Left lung (tissue), 10 donors: ENCODE results near the gene FERMT3. TPM values are rescaled to one million over a fixed set of nuclear protein-coding genes. Genes with fewer than 3 reads are reported as not detected.

Experiments used
- ATAC-seq: fragments of 200-7000 bp; cut with Tn5 transposase; one replicate; pipeline ENCODE4 v1.9.1; 2020; ENCODE audit warnings: moderate library complexity
- DNase-seq, 4 donors: peaks; one replicate each; pipeline ENCODE4 v3.0.0-alpha.2; 2013 to 2020
- H3K27ac ChIP-seq, 2 donors: fragments of 200-600 bp; sonication (generic) in 1 of 2; one replicate each; pipeline versions ENCODE4 v1.5.0 to v1.8.0; 2020 to 2021
- H3K27me3 ChIP-seq, 2 donors: fragments of 200-600 bp; sonication (generic) in 1 of 2; one replicate each; pipeline versions ENCODE4 v1.5.0 to v1.8.0; 2020 to 2021
- H3K36me3 ChIP-seq, 2 donors: fragments of 200-600 bp; sonication (generic) in 1 of 2; one replicate each; pipeline versions ENCODE4 v1.5.0 to v1.8.0; 2020 to 2021
- H3K4me1 ChIP-seq, 2 donors: fragments of 200-600 bp; one replicate each; pipeline ENCODE4 v1.8.0; 2021
- H3K4me3 ChIP-seq, 2 donors: fragments of 200-600 bp; sonication (generic) in 1 of 2; one replicate each; pipeline versions ENCODE4 v1.5.0 to v1.8.0; 2020 to 2021; ENCODE audit warnings: mild to moderate bottlenecking in 1 of 2
- H3K9me3 ChIP-seq, 2 donors: fragments of 200-600 bp; sonication (generic) in 1 of 2; one replicate each; pipeline versions ENCODE4 v1.5.0 to v1.8.0; 2020 to 2021
- intact Hi-C, 2 donors: fragments of 100-400 bp; cut with DNase I; formaldehyde crosslinking; loops; one replicate each; pipeline versions ENCODE4 v1.11.2 to v1.14.2; 2022
- polyA plus RNA-seq, 6 donors: library from polyadenylated mRNA; unstranded; fragments of 120-200 nt; gene quantifications; one replicate each; pipeline ENCODE4 v1.2.1, GENCODE V29; 2013; ENCODE audit not compliant: insufficient read length in 6 of 6
- total RNA-seq, 2 donors: library from RNA; stranded (reverse); fragmentation: NEBNext Ultra II Directional; extraction: Animal tissue kit (Norgen Biotek cat#: 25700); gene quantifications; one replicate each; pipeline ENCODE4 v1.2.1, GENCODE V29; 2021
- TF ChIP-seq, protein P1 (sequence below), 2 donors: fragments of 200-600 bp; sonication (generic) in 1 of 2; IDR thresholded peaks; one replicate each; pipeline versions ENCODE4 v1.5.0 to v1.8.0; 2021; ENCODE audit warnings: antibody characterized with exemption in 2 of 2
- donor health status: DM: no; HTN: yes; CAD: no.
- donor health status: DM: no; HTN: no; CAD: no.

FERMT3 gene
- total and polyA plus RNA-seq, 8 donors, result 9.1 to 100 (median 10.8) TPM

DNA sequence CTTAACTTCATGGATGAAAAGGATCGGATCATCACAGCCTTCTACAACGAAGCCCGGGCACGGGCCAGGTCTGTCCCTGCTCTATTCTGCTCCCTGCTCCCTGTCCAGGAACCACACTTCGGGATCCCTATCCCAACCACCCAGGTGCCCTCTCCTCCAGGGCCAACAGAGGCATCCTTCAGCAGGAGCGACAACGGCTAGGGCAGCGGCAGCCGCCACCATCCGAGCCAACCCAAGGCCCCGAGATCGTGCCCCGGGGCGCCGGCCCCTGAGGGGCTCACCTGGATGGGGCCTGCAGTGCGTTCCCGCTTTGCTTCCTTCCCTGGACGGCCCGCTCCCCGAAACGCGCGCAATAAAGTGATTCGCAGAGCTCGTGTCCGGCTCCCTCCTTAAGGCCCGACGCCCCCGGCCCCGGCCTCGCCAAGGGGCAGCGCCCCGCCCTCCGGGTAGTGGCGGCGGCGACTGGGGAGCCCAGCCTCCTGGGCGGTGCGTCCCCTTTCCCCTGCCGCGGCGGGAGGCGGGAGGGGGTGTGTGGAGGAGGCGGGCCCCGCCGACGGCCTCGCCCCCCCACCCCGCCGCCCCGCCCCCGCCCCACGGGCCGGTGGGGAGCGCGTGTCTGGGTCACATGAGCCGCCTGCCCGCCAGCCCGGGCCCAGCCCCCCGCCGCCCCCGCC, 27.5 kb downstream of the FERMT3 start, which contains the start of gene VEGFB:
Gene VEGFB, plus strand, starts transcription at position 672 of the 674 bp plus-strand sequence. CDS start 250 bp downstream, outside the sequence.
- Histone ChIP-seq H3K27ac (peak within 1 kb of the TSS; percentile 64 to 65), H3K4me3 (peak within 1 kb of the TSS; percentile 65 to 76), H3K4me1 (peaks cover 22 to 78% of the 10 kb centered on the region in 2 donors), H3K9me3 (no peaks in the 10 kb centered on the region), H3K36me3 (peaks cover 0 to 14% of the 10 kb centered on the region in 2 donors), H3K27me3 (peaks cover 0 to 4% of the 10 kb centered on the region in 2 donors)
- DNase-seq (peak in 3 of 4 donors; percentile 73 to 93 (median 84)), ATAC-seq (peak; percentile 68)
- TF ChIP-seq, protein P1, sequence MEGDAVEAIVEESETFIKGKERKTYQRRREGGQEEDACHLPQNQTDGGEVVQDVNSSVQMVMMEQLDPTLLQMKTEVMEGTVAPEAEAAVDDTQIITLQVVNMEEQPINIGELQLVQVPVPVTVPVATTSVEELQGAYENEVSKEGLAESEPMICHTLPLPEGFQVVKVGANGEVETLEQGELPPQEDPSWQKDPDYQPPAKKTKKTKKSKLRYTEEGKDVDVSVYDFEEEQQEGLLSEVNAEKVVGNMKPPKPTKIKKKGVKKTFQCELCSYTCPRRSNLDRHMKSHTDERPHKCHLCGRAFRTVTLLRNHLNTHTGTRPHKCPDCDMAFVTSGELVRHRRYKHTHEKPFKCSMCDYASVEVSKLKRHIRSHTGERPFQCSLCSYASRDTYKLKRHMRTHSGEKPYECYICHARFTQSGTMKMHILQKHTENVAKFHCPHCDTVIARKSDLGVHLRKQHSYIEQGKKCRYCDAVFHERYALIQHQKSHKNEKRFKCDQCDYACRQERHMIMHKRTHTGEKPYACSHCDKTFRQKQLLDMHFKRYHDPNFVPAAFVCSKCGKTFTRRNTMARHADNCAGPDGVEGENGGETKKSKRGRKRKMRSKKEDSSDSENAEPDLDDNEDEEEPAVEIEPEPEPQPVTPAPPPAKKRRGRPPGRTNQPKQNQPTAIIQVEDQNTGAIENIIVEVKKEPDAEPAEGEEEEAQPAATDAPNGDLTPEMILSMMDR (IDR thresholded peaks at IDR 0.05), result no peak
- intact Hi-C loops, result no loop called here

DNA sequence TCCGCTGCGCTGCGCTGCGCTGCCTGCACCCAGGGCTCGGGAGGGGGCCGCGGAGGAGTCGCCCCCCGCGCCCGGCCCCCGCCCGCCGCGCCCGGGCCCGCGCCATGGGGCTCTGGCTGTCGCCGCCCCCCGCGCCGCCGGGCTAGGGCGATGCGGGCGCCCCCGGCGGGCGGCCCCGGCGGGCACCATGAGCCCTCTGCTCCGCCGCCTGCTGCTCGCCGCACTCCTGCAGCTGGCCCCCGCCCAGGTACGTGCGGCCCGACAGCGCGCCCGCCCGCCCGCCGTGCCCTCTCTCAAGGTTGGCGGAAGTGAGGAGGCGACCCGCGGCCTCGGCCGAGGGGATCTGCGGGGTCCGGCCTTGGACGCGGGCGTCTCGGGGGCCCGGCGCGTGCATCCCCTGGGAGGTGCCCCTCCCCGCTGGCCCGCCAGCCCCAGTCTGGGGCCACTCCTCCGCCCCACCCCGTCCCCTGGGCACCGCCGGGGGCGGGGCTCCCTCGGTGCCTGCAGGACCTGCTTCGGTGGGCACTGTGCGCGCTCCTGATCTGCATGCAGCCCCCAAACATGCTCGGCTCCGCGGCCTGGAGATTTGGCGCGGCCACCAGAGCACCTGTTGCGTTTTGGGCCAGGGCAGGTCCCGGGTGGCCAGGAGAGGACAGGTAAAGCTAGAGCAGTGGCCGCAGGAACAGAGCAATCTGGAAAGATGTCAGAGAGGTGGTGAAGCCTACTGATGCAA, 28.3 kb downstream of the FERMT3 start:
- ATAC-seq (peak; percentile 38), DNase-seq (peak in 2 of 4 donors; percentile 44 to 90)
- H3K9me3 ChIP-seq, result no peaks in the 10 kb centered on the region
- intact Hi-C loops, result no loop called here
- H3K36me3 ChIP-seq, result peaks cover 0 to 14% of the 10 kb centered on the region in 2 donors
- H3K27me3 ChIP-seq, result peaks cover 0 to 4% of the 10 kb centered on the region in 2 donors
- TF ChIP-seq, protein P1 (IDR thresholded peaks at IDR 0.05), result no peak
- peak overlapping the region; percentile 65 to 76 for H3K4me3 ChIP-seq
- peaks cover 16 to 78% of the 10 kb centered on the region in 2 donors for H3K4me1 ChIP-seq
- H3K27ac ChIP-seq, result peak overlapping the region; percentile 59 to 64

DNA sequence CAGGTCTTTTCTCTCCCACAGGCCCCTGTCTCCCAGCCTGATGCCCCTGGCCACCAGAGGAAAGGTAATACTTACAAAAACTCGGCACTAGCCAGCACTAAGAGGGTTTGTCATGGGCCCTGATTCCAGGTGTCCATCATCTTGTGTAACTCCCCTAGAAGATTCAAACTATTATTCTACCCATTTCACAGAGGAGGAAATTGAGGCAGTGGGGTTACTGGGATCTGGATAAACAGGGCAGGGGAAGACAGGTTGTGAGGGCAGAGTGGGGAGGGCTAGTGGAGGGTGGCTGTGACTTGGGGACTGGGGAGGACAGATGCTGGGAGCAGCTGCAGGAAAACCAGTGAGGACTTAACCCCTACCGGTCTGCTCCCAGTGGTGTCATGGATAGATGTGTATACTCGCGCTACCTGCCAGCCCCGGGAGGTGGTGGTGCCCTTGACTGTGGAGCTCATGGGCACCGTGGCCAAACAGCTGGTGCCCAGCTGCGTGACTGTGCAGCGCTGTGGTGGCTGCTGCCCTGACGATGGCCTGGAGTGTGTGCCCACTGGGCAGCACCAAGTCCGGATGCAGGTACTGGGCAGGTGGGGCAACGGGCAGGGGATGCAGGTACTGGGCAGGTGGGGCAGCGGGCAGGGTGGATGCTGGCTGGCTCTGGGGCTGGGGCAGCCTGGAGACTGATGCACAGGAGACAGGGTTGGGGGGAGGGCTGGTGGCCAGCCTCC, 29.1 kb downstream of the FERMT3 start:
- no peaks in the 10 kb centered on the region for H3K9me3 ChIP-seq

DNA sequence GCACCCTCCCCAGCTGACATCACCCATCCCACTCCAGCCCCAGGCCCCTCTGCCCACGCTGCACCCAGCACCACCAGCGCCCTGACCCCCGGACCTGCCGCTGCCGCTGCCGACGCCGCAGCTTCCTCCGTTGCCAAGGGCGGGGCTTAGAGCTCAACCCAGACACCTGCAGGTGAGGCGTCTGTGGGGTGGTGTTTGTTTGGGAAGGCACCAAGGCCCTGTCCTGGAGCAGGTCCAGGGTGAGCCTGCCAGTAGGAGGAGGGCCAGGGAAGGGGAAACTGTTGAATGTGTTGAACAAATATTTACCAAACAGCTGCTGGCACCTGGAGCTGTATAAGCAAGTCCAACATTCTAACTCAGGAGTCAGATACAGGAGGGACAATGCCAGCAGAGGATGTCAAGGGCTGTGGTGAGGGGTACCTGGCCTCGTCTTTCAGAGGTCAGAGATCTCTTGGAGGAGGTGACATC, 31.0 kb downstream of the FERMT3 start:
- TF ChIP-seq, protein P1 (IDR thresholded peaks at IDR 0.05), result no peak
- intact Hi-C loops, result no loop called here
- Histone ChIP-seq H3K27me3 (peaks cover 0 to 4% of the 10 kb centered on the region in 2 donors), H3K27ac (peak overlapping the region; percentile 6 to 33), H3K9me3 (no peaks in the 10 kb centered on the region), H3K4me3 (no peak overlapping the region), H3K36me3 (peaks cover 0 to 14% of the 10 kb centered on the region in 2 donors), H3K4me1 (peaks cover 16 to 74% of the 10 kb centered on the region in 2 donors)
- peak in 3 of 4 donors; percentile 74 to 87 (median 82) for DNase-seq
- ATAC-seq, result peak; percentile 1

More for the DNA sequence above, 29.1 kb downstream of the FERMT3 start:
- peaks cover 0 to 14% of the 10 kb centered on the region in 2 donors for H3K36me3 ChIP-seq
- peak overlapping the region; percentile 59 to 64 for H3K27ac ChIP-seq
- H3K4me1 ChIP-seq, result peaks cover 15 to 83% of the 10 kb centered on the region in 2 donors
- peak overlapping the region; percentile 65 to 76 for H3K4me3 ChIP-seq
- peaks cover 0 to 4% of the 10 kb centered on the region in 2 donors for H3K27me3 ChIP-seq
- no peak for ATAC-seq
- TF ChIP-seq, protein P1 (IDR thresholded peaks at IDR 0.05), result no peak
- intact Hi-C loops, result no loop called here
- DNase-seq, result peak in 1 of 4 donors; percentile 73
